ENCODE measurements around the gene PPP1R12B.
A peak's percentile ranks its signal among the peaks of the same experiment; 100 is the strongest.

DNA sequence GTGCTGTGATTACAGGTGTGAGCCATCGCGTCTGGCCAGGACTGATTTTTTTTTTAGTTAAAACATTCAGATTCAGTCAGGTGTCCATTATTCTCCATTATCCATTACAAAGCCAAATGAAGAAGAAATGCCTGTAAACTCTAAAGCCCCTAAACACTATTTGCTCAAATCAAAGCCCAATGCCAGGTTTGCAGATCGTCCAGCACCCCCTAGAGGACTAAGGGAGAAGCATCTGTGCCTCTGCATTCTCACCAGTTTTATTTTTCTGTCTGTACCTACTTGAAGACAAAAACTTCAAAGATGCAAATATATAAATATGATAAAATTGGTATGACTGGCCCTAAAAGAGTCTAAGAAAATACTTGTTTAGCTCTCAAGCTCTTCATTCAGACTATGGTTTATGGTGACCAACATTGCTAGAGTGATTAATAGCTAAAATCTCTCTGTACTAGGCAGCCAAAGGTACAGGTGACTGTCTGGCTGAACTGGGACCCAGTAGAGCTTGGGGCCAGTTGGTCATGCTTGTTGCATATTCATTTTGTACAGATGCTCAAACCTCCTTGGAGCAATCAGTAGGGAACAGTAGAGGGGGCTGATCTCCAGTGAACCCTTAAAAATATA, 223.3 kb downstream of the PPP1R12B start:
- TF ChIP-seq, protein P1, sequence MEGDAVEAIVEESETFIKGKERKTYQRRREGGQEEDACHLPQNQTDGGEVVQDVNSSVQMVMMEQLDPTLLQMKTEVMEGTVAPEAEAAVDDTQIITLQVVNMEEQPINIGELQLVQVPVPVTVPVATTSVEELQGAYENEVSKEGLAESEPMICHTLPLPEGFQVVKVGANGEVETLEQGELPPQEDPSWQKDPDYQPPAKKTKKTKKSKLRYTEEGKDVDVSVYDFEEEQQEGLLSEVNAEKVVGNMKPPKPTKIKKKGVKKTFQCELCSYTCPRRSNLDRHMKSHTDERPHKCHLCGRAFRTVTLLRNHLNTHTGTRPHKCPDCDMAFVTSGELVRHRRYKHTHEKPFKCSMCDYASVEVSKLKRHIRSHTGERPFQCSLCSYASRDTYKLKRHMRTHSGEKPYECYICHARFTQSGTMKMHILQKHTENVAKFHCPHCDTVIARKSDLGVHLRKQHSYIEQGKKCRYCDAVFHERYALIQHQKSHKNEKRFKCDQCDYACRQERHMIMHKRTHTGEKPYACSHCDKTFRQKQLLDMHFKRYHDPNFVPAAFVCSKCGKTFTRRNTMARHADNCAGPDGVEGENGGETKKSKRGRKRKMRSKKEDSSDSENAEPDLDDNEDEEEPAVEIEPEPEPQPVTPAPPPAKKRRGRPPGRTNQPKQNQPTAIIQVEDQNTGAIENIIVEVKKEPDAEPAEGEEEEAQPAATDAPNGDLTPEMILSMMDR (conservative IDR thresholded peaks at IDR 0.05; ENCODE audit: low read depth, low read length): peak; percentile 96
- TF ChIP-seq EZH2 (IDR thresholded peaks at IDR 0.05; ENCODE audit: borderline replicate concordance, low read depth, low read length, poor library complexity, severe bottlenecking): no peak

Measured in A673 (cell line).